OCI-LY3 (cell line): ENCODE measurements around the gene FAH.
A peak's percentile ranks its signal among the peaks of the same experiment; 100 is the strongest.

Source experiments
- H2AFZ ChIP-seq: fragments of 200-600, 300-600 bp; shearing (Covaris generic); 2 replicates; pipeline ENCODE4 v1.6.0; 2014; ENCODE audit warnings: antibody characterized with exemption, low read depth, low read length
- H3K27ac ChIP-seq: fragments of 200-600, 300-600 bp; sonication (generic); 2 replicates; pipeline ENCODE4 v1.5.1; 2014; ENCODE audit warnings: mild to moderate bottlenecking, low read length, moderate library complexity, mixed read lengths
- H3K27me3 ChIP-seq: fragments of 200-600, 300-600 bp; sonication (generic); 2 replicates; pipeline ENCODE4 v1.6.1; 2014; ENCODE audit warnings: low read depth, low read length, mixed read lengths
- H3K36me3 ChIP-seq: fragments of 200-600, 300-600 bp; sonication (generic); replicated peaks from 2 replicates; pipeline ENCODE3; 2014; ENCODE audit warnings: low read depth, low read length, mixed read lengths
- H3K4me1 ChIP-seq: fragments of 300-600, 200-600 bp; sonication (generic); 2 replicates; pipeline ENCODE4 v1.6.1; 2014; ENCODE audit warnings: low read length, mixed read lengths
- H3K4me2 ChIP-seq: fragments of 200-600, 300-600 bp; sonication (generic); 2 replicates; pipeline ENCODE4 v1.6.1; 2014; ENCODE audit warnings: low read length, mixed read lengths
- H3K4me3 ChIP-seq: fragments of 300-600, 200-600 bp; sonication (generic); 2 replicates; pipeline ENCODE4 v1.5.1; 2014; ENCODE audit warnings: antibody characterized with exemption, mild to moderate bottlenecking, low read length, moderate library complexity
- H3K79me2 ChIP-seq: fragments of 300-600, 200-600 bp; shearing (Covaris generic); 2 replicates; pipeline ENCODE4 v1.6.1; 2014; ENCODE audit warnings: mild to moderate bottlenecking, low read length, mixed read lengths
- H3K9ac ChIP-seq: fragments of 300-600, 200-600 bp; shearing (Covaris generic); 2 replicates; pipeline ENCODE4 v1.6.0; 2014; ENCODE audit warnings: mild to moderate bottlenecking, low read length, moderate library complexity
- H3K9me3 ChIP-seq: fragments of 200-600, 300-600 bp; shearing (Covaris generic); 2 replicates; pipeline ENCODE4 v1.6.1; 2014; ENCODE audit warnings: low read length, mixed read lengths; ENCODE audit not compliant: insufficient read depth
- H4K20me1 ChIP-seq: fragments of 200-600, 300-600 bp; sonication (generic); 2 replicates; pipeline ENCODE4 v1.6.1; 2016; ENCODE audit warnings: low read length, mixed read lengths; ENCODE audit not compliant: insufficient read depth
- CTCF ChIP-seq: fragments of 200-600, 300-600 bp; sonication (generic); IDR thresholded peaks from 2 replicates; pipeline ENCODE4 v1.5.1; 2014; ENCODE audit warnings: antibody characterized with exemption, low read length, low read depth
- EZH2phosphoT487 ChIP-seq: fragments of 200-600 bp; shearing (Covaris generic); IDR thresholded peaks from 2 replicates; pipeline ENCODE4 v1.6.1; 2018; ENCODE audit warnings: antibody characterized with exemption, mixed run types, low read depth

The FAH gene

DNA sequence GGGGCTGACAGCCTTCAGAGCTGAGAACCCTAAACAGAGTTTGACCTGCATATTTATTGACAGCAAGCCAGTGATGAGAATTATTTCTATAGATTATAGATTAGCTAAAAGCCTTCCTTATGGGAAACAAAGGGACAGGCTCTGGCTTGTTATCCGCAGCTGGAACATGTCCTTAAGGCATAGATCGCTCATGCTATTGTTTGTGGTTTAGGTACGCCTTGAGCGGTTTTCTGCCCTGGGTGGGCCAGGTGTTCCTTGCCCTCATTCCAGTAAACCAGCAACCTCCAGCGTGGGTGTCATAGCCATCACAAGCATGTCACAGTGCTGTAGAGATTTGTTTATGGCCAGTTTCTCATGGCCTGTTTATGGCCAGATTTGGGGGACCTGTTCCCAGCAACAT, 10.2 kb upstream of the FAH start:
- Histone ChIP-seq H3K9me3 (no peaks in the 10 kb centered on the region), H3K36me3 (peaks cover 8% of the 10 kb centered on the region), H3K27me3 (no peaks in the 10 kb centered on the region), H2AFZ (no peak overlapping the region), H3K79me2 (no peaks in the 10 kb centered on the region), H3K4me2 (no peak overlapping the region), H4K20me1 (no peaks in the 10 kb centered on the region), H3K27ac (no peak overlapping the region), H3K4me3 (no peak overlapping the region), H3K9ac (no peak overlapping the region), H3K4me1 (no peaks in the 10 kb centered on the region)
- TF ChIP-seq EZH2phosphoT487 (no peak), CTCF (no peak)

DNA sequence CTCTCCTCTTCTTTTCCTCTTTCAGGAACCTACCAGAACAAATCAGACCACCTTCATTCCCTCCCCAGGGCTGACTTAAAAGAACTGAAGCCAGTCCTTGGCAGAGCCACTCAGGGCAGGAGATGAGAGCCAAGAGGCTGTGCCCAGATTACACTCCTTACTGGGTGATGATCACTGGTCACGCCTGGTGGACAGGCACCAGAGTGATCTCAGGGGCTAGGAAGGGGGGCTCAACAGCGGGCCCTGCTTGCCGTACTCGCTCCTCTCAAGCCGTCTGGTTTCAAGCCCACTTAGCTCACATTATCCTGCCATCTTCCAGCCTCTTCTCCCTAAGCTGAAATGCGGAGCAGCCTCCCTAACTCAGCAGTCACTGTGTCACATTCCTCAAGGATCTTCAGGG, 1.7 kb upstream of the FAH start:
- TF ChIP-seq EZH2phosphoT487 (no peak), CTCF (no peak)
- Histone ChIP-seq H4K20me1 (no peaks in the 10 kb centered on the region), H3K79me2 (no peaks in the 10 kb centered on the region), H3K9me3 (no peaks in the 10 kb centered on the region), H3K27ac (no peak overlapping the region), H3K4me3 (no peak overlapping the region), H3K27me3 (peaks cover 5% of the 10 kb centered on the region; the same call in 1 of the 2 replicates), H2AFZ (no peak overlapping the region), H3K4me1 (peaks cover 30% of the 10 kb centered on the region), H3K36me3 (no peaks in the 10 kb centered on the region), H3K4me2 (no peak overlapping the region), H3K9ac (no peak overlapping the region)

DNA sequence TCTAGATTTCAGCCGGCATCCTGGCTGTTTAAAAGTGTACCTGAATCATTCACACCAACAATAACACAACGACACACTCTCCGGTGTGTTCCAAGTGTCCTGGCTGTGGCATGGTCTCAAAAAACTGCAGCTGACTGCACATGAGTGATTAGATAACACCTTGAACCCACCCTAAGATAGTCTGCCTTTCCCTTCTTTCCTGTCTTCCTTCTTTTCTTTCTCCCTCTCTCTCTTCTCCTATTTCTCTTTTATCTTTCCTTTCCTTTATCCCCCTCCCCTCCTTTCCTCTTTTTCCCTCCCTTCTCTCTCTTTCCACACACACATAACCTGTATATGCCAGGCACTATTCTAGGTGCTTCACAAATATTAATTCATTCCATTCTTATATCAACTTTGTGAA, 1.2 kb upstream of the FAH start:
- peak overlapping the region; percentile 54; the same call in 1 of the 2 replicates for H3K9ac ChIP-seq
- H3K9me3 ChIP-seq: no peaks in the 10 kb centered on the region
- TF ChIP-seq EZH2phosphoT487 (no peak), CTCF (no peak)
- peaks cover 5% of the 10 kb centered on the region; the same call in 1 of the 2 replicates for H3K27me3 ChIP-seq
- H3K36me3 ChIP-seq: no peaks in the 10 kb centered on the region
- peak overlapping the region; percentile 80 for H3K4me3 ChIP-seq
- peak overlapping the region; percentile 84 for H2AFZ ChIP-seq
- no peaks in the 10 kb centered on the region for H4K20me1 ChIP-seq
- H3K4me1 ChIP-seq: peaks cover 30% of the 10 kb centered on the region
- H3K79me2 ChIP-seq: no peaks in the 10 kb centered on the region
- no peak overlapping the region for H3K27ac ChIP-seq
- H3K4me2 ChIP-seq: peak overlapping the region; percentile 72

DNA sequence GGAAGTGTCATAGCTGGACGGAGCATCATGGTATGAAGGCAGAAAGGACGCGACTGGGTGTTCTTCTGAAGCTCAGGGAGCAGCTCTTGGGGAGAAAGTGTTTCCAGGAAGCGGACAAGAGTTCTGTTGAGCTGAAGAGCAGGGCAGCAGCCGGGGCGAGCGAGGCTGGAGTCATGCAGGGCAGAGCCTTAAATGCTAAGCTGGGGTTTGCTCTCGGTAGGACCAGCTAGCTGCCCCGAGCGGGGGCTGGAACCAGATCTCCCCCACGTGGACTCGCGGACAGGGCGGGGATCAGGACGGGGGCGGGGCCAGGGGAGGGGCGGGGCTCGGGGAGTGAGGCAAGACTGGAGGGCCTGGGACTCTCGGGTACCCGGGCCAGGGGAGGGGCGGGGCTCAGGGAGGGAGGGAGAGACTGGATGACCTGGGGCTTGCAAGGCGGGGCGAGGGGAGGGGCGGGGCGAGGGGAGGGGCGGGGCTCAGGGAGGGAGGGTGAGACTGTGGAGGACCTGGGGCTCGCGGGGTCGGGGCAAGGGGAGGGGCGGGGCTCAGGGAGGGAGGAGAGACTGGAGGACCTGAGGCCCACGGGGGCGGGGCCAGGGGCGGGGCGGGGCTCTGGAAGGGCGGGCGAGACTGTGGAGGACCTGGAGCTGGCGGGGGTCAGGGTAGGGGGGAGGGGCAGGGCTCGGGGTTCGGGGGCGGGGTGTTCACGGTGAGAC, 461 bp upstream of the FAH start:
- peak overlapping the region; percentile 84 for H2AFZ ChIP-seq
- peaks cover 30% of the 10 kb centered on the region for H3K4me1 ChIP-seq
- no peak overlapping the region for H3K27ac ChIP-seq
- peak overlapping the region; percentile 75 for H3K9ac ChIP-seq
- H3K79me2 ChIP-seq: no peaks in the 10 kb centered on the region
- H3K4me2 ChIP-seq: peak overlapping the region; percentile 97
- TF ChIP-seq CTCF (no peak), EZH2phosphoT487 (no peak)
- H4K20me1 ChIP-seq: no peaks in the 10 kb centered on the region
- H3K9me3 ChIP-seq: no peaks in the 10 kb centered on the region
- peaks cover 5% of the 10 kb centered on the region; the same call in 1 of the 2 replicates for H3K27me3 ChIP-seq
- no peaks in the 10 kb centered on the region for H3K36me3 ChIP-seq
- H3K4me3 ChIP-seq: peak overlapping the region; percentile 96
